ENCODE measurements around the gene SDHB. TPM values are rescaled to one million over a fixed set of nuclear protein-coding genes. Genes with fewer than 3 reads are reported as not detected.

The SDHB gene
- total RNA-seq, 1 experiment from 2014 or later = 145 TPM

DNA sequence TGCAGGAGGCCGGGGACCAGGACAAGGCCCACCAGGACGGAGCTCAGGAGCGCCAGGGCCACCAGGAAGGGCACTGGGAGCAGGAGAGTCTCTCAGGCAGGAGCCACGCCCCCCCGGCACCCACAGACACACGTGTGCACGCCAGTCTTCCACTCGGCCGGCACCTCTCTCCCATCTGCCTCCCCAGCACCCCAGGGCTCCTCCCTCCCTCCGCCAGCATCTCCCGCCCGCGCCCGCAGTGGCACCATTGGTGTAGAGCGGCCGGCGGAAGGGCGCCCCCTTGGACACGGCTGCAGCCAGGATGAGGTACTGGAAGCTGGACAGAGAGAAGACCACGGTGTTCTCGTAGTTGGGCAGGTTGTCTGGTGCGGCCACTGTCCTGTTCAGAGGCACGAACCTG, 67.3 kb downstream of the SDHB start:
- no peak for DNase-seq (ENCODE audit: low spot score)

DNA sequence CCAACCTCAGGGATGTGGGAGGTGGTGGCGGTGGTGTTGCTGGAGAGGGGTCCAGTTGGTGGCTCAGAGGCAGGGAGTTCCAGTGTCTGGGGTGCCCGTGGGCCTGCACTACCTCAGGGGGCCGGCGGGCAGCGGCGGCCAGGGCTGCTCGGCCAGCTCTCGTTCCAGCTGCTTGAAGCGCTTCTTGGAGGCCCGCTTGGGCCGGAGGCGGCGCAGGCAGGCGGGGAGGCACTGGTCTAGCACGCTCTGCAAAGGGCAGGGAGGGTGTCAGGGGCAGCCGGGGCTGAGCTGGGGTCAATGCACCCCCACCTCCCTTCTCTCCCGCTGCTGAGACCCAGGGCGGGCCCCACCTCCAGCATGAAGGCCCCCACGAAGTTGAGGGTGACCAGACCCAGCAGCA, 67.7 kb downstream of the SDHB start:
- no peak for DNase-seq (ENCODE audit: low spot score)

DNA sequence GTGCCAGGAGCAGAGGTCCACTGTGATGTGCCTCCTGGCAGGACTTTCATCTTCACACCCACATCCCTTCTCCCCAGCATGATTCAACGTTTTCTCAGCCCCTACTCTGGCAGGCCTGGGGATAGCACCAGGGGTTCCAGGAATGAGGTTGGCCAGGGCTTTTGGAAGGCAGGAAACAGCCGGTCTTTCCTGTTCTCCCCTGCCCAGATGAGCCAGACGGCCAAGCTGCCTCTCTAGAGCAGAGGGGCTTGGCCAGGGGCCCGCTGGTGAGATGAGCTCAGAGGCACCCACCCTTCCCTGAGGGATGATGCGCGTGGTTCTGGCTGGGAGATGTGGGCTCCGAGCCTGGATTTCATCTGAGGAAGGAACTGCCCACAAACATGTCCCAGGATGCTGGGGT, 69.1 kb downstream of the SDHB start:
- no peak for DNase-seq (ENCODE audit: low spot score)

DNA sequence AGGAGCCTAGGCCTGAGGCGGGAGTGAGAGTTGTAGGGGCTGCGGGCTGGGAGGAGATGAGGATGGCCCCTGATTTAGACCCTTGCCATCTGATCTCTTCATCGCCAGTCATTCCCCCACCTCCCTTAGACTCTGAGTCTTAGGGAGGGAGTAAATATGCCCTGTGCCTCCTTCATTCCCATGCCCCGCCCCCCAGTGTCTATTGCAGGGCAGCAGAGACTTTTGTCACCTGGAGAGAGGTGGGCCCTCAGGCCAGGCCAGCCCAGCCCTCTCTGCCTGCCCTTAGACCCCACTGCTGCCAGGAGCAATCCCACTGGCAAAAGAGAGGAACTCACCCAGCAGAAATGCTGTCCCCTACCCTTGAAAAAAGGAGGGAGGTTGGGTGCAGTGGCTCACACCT, 70.2 kb downstream of the SDHB start:
- no peak for DNase-seq (ENCODE audit: low spot score)

DNA sequence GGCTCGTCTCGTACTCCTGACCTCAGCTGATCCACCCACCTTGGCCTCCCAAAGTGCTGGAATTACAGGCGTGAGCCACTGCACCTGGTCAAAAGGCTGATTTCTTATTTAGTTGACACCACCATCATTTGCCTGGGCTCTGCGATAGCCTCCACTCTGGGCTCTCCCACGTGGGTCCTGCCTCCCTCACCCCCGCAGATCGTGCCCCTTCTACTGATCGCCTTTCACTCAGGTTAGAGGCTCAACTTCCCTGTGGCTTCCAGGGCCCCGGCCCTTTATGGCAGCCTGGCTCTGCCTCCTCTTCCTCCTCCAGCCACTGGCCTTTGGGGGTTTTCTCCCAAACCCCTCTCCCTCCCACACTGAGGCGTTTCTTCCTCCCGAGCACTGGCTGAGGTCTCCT, 70.9 kb downstream of the SDHB start:
- DNase-seq (ENCODE audit: low spot score) = no peak

DNA sequence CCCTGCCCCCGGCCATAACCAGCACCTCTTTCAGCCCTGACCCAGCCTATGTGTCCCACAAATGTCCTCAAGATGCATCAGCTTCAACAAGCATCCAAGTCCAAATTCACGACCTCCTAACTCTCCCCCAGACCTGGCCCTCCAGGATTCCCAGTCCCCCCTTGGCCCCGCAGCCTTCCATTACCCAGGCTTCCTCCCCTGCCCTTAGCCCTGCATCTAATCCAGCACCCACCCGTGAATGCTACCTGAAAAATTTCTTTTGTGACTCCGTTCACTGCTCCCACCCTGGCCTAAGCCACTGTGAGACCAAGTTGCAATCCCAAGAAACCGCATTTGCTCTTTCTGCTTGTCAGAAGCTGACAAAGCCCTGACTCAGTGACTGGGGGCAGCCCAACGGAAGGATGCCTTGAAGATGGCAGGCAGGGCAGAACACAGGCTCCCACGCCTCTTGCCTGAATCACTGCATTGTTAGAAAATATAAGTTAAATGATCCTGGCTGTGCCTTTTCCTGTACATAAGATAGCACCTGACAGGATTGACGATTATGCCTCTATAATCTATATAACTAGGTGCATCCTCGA, 72.5 kb downstream of the SDHB start:
- DNase-seq (ENCODE audit: low spot score) = no peak

DNA sequence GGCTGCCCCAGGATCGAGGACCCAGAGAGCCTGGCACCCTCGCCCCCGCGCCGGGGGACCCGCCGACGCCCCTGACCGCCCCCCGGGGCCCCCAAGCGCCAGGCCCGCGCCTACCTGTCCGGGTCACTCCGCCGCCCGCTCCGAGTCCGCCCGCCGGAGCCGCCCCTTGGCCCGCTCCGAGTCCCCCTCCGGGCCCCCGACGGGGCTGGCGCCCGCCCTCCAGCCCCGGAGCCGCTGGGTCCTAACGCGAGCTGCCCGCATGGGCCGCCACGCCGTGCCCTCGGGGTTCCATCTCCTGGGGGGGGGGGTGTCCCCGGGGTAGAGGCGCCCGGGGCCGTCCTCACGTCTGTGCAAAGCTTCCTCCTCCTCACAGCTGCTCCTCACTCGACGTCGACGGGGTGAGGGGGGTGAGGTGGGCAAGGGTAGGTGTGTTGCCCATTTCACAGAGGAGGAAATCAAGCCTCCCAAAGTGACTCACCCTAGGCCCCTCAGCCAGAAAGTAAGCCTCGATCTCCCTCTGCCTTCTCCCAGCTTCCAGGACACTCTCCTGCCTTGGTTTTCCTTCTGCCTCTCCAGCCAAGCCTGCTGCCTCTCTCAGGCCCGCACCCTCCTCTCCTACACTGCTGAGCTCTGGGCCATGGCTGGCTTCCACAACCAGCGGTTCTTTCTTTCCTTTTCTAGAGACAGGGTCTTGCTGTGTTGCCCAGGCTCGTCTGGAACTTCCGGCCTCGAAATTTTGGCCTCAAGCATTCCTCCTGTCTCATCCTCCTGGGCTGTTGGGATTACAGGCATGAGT, 73.2 kb downstream of the SDHB start, which contains the start of gene MFAP2:
TSS of gene MFAP2 (minus strand) at position 148 of the 796 bp plus-strand sequence. CDS start 2,347 bp downstream, outside the sequence.
- DNase-seq (ENCODE audit: low spot score) = no peak

DNA sequence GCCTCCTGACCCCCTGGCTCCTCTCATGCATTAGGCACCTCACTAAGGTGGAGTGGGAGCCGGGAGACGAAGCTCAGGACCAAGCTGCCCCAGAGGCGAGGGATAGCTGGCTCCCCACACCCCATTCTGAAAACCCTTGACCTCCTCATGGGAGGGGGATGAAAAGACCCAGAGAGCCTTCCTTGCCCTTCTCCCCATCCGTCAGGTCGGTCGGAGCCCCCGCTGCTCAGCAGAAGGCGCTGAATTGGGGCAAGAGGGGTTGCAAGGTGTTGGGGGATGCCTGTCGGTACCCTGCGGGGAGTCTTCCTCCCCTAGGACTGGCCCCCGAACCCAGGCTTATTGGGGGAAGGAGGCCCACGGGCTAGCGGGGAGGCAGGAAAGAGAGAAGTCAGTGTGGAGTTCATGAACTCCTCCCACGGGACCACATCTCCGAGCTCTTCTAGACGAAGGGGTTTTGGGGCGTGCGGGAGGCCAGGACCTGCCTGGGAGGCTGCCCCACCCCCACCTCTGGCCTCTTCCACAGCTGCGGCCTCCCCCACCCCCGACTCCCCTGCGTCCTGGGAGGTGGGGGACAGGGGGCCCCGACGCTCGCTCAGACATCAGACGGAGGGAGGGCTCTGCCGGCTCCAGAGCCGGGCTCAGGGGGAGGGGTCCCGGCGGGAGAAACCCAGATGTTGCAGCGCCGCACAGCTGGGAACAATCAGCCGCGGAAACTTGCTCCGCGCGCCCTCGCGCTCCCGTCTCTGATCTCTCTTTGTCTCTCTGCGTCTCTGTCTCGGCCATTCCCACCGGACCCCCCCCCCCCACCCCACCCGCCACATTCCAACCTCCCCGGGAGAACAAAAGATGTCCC, 74.1 kb downstream of the SDHB start:
- DNase-seq (ENCODE audit: low spot score) = no peak

DNA sequence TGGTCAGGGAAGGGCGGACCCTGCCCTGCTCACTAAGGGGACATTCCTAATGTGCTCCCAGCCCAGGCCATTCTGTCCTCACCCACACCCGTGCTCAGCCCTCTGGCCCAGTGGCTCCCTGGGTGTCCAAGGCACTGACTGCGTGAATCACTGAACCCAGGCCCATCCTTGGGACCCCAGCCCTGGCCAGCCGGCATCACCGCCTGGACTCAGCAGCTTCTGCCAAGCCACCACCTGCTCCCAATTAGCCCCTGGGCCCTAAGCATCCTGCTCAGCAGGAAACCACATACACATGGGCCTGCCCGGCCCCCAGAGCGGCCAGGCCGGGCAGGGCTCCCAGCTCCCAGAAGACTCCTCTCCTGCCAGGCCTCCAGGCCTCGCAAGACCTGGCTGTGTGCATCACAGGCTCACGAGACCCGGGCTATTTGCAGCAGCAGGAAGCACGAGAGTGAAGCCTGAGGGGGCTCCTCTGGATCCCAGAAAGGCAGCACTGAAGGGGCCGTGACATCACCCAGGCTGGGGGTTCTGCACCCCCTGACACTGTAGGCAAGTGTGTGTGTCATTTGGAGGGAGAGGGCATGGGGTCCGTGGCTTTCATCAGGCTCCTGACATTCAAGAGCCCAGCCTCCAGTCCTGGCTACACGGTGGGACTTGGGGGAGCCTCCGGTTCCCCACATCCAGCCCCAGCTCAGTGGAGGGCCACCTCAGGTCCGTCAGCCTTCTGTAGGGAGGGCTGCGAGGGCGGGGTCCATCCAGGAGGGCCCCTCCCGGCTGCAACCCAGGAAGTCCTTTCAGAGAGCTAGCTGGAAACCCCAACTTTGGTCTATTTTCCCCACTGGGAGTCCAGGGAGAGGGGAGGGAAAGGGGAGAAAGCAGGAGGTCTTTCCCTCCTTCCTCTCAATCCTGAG, 75.0 kb downstream of the SDHB start:
- no peak for DNase-seq (ENCODE audit: low spot score)

DNA sequence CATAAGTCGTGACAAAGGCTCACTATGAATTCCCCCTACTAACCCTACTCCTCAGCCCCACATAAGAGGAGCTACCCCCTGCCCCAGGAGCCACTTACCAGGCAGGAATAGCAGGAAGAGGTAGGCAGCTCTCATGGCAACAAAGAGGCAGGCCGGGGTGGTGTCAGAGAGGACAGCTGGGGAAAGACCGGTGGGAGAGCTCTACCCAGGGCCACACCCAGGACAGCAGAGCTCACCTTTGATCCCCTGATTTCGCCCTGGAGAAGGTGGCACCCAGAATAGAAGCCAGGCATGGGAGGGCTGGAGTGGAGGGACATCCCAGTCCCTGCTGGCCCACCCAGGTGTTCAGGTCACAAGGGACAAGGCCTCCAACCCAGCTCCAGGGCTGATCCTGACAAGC, 75.7 kb downstream of the SDHB start:
- no peak for DNase-seq (ENCODE audit: low spot score)

DNA sequence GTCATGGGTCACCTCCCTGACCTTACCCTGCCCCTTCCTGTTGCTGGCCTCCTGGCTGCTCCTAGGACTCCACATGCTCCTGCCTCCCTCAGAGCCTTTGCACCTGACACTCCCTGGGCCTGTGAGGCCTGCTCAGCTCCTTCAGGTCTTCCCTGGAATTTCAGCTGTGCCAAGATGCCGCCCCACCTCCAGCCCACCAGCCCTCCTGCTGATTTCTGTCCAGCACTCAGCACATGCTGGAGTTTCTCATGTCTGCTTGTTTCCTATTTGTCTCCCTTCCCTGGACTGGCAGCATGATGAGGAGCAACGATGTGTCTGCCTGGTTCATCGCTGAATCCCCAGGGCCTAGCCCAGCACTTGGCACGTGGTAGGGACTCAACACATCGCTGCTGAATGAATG, 76.5 kb downstream of the SDHB start:
- DNase-seq (ENCODE audit: low spot score) = no peak

DNA sequence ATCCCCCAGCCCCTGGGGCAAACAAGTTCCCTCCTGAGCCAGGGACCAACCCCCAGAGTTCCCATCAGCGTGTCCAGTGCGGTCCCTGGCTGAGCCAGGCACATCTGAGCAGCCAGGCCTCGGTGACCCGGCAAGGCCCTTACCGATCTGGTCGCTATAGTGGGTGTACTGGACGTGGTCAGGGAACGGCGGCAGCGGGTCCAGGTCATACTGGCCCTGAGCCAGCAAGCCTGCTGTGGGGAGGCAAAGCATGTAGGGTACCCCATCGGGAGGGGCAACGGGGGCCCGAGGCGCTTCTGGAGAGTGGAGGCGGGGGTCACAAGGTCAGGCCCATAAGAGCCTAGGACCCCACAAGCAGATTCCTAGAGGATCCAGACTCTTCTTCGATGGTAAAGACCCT, 76.9 kb downstream of the SDHB start:
- no peak for DNase-seq (ENCODE audit: low spot score)

DNA sequence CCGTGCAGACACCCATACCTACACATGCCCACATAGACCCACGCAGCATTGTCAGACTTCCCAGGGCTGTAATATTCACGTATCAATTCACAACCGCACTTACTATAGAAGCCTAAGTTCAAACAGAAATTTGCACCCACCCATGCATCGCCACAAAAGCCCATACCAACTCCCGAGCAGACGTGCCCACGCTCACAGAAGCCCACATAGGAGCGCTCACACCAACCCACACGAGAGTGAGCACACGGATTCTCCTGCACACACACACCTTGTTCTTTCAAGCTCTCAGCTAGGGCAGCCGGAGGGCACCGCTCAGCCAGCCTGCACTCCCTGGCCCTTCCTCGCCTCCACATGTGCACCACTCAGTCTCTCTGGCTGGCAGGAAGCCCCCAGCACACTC, 78.0 kb downstream of the SDHB start:
- no peak for DNase-seq (ENCODE audit: low spot score)

DNA sequence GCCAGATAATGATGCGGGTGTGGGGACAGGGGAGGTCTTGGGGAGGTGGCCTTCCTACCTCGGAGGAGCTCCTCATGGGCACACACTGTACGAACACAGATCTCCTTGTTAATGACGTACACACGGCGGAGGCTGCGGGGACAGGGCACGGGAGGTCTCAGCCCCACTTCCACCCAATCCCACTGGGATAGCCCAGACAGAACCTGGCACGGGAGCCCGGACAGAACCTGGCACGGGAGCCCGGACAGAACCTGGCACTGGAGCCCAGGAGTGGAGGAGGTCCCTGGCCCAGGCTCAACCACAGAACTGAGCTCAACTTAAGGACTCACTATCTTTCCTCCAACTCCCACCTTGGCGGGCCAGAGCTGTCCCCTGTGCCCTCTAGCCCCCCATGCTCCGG, 78.6 kb downstream of the SDHB start:
- DNase-seq (ENCODE audit: low spot score) = no peak

DNA sequence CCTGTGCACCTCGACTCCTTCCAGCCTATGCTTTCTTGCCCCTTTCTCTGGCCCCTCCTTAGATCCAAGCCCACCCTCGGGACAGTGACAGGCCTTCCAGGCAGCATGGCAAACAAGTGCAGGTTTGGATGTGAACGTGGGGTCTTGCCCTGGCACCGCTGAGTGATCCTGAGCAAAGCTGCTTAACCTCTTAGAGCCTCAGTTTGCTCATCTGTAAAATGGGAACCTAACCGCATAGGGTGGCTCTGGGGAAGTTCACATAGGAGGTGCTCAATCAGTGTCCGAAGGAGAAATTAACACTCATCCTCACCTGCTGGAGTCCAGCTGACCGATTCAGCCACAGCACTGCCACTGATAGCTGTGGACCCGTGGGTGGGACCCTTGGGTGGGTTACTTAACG, 80.6 kb downstream of the SDHB start:
- no peak for DNase-seq (ENCODE audit: low spot score)

DNA sequence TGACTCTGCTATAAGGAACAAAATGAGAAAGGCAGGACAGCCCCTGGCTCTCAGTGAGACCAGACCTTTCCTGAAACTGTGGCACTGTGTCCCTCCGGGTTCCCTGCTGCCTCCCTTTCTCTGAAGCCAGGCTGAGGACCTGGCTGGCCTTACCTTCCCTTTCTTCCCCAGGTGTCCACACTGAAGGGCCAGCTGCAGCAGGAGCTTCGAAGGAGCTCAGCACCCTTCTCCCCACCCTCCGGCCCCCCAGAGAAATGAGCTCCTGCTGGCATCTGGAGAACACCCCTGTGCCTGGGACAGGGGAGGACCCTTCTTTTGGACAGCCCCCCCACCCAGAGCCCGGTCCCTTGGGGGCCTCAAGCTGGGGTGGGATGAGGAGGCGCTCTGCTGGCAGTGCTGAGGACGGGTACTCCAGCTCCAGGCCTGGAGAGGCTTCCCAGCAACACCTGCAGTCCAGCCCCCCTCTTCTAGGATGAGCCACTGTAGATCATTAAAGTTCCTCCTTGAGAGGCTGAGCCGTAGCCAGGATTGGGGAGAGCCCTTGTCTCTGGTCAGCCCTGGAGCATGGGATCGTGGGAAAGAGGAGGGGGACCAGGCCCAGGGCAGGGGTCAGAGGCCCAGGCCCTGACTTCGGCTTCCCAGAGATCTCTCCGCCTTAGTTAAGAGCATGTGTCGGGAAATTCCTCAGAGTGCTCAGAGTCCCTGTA, 81.5 kb downstream of the SDHB start:
- no peak for DNase-seq (ENCODE audit: low spot score)

DNA sequence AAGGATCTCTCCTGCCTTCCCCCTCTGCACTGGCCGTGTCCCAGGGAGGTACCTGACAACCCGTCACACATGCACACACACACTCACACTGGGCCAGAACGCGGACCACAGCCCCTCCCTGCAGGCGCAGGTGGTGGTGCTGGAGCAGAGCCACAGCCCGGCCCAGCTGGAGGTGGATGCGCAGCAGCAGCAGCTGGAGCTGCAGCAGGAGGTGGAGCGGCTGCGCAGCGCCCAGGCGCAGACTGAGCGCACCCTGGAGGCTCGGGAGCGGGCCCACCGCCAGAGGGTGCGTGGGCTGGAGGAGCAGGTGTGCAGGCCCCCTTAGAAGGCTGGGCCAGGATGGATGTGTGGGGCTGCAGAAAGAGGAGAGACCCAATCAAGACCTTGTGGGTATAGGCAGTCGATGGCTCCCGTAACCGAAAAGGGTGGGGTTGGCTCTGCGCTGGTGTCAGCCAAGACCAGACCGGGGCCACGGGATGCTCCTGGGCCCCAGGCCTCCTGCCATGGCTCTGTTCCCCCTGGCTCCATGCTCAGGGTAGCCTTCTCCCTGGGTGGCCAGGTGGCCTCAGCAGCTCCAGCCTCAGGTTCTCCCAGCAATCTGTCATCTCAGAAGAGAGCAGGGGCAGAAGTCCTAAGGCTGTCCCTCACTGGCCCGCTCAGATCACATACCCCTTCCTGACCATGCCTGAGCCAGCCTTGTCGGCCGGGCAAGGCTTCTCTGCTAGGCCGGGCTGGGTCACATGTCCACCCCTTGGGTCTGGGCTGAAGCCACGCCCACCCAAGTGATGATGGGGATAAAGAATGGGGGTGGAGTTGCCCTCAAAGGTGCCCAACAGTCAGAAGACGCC, 82.3 kb downstream of the SDHB start:
- peak; percentile 31 for DNase-seq (ENCODE audit: low spot score)

DNA sequence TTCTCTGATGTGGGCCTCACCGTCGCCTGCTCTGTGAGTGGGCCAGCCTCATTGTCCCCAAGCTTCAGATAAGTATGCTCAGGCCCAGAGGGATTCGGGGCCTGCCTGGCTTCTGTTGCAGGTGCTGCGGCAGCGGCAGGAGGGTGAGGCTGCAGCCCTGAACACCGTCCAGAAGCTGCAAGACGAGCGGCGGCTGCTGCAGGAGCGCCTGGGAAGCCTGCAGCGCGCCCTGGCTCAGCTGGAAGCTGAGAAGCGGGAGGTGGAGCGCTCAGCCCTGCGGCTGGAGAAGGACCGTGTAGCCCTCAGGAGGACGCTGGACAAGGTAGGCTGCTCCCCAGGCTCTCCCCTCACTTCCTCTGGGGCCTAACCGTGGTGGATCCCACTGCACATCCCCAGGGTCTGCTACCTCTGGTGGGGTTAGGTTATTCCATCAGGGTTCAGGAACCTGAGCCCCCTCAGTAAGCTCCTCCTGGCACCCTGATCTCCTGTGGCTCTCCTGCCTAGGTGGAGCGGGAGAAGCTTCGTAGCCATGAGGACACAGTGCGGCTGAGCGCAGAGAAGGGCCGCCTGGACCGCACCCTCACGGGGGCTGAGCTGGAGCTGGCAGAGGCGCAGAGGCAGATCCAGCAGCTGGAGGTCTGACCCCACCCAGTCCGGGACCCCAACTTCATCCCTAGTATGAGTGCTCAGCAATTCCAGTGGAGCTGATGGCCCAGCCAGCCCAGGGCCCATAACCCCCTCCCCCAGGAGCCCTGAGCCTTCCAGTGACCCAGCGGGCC, 83.5 kb downstream of the SDHB start:
- DNase-seq (ENCODE audit: low spot score) = no peak

DNA sequence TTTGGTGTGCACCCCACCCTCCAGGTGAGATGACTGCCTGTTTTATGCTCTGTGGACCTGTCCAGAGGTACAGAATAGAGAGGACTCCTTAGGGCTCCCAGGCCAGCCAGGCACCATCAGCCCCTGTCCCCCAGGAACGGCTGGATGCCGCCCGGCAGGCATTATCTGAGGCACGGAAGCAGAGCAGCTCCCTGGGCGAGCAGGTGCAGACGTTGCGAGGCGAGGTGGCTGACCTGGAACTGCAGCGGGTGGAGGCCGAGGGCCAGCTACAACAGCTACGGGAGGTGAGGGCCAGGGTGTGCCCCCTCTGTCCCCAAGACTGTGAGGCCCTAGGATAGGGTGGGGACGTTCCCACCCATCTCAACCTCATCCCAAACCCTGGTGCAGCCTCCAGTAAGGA, 84.2 kb downstream of the SDHB start:
- DNase-seq (ENCODE audit: low spot score) = no peak

All from HT-29 (cell line).